Measurements from ENCODE around the gene TRUB2. TPM values are rescaled to one million over a fixed set of nuclear protein-coding genes. Genes with fewer than 3 reads are reported as not detected.

TRUB2 gene
- total and polyA plus RNA-seq, 4 experiments from 2014 or later = 19.6 to 27.4 (median 21.3) TPM

DNA sequence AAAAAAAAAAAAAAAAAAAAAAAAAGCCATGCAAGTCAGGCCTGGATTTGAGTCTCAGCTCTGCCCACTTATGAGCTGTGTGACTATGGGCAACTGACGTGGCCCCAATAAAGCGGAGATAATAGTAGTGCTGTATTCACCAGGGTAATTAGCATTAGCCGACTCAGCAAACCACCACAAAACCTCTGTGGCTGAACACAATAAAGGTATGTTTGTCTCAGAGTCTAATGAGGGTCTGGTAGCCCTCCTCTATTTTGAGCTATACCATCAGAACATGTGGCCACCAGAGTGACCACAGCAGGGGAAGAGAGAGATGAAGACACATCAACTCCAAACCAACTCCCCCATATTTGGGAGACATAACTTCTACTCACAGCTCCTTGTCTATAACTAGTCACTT lies 30.2 kb downstream of the TRUB2 start:
- intact Hi-C loops (cut with micrococcal nuclease) = no loop called here
- no peak overlapping the region for H3K4me3 Mint-ChIP-seq
- no peaks in the 10 kb centered on the region for H3K9me3 Mint-ChIP-seq
- Histone ChIP-seq H3K27me3 (ENCODE audit: insufficient read depth, low read length) (no peaks in the 10 kb centered on the region), H3K4me3 (ENCODE audit: low read length in 2 of 2) (no peak overlapping the region), H3K27ac (ENCODE audit: low read depth, low read length) (no peak overlapping the region), H3K4me1 (ENCODE audit: insufficient read depth, low read length) (no peaks in the 10 kb centered on the region), H3K9me3 (ENCODE audit: control insufficient read depth in 1 of 2, low read length in 2 of 2) (no peaks in the 10 kb centered on the region), H3K36me3 (ENCODE audit: insufficient read depth, low read length) (peaks cover 5% of the 10 kb centered on the region)
- no peak overlapping the region for H3K27ac Mint-ChIP-seq
- no peak for DNase-seq
- CTCF ChIA-PET (ENCODE audit: partially characterized antibody) = interaction anchor here (0.6 to 1.9 kb wide), 4 partner anchors 18 to 128 kb away, joined by 3 to 9 read pairs (median 3); no protein-coding TSS in a partner anchor
- H3K36me3 Mint-ChIP-seq = peaks cover 5 to 14% of the 10 kb centered on the region in 2 donors
- H3K4me1 Mint-ChIP-seq = peaks cover 2 to 5% (median 4%) of the 10 kb centered on the region in 4 donors
- no peaks in the 10 kb centered on the region for H3K27me3 Mint-ChIP-seq
- POLR2A ChIA-PET (ENCODE audit: partially characterized antibody) = no interaction called here

DNA sequence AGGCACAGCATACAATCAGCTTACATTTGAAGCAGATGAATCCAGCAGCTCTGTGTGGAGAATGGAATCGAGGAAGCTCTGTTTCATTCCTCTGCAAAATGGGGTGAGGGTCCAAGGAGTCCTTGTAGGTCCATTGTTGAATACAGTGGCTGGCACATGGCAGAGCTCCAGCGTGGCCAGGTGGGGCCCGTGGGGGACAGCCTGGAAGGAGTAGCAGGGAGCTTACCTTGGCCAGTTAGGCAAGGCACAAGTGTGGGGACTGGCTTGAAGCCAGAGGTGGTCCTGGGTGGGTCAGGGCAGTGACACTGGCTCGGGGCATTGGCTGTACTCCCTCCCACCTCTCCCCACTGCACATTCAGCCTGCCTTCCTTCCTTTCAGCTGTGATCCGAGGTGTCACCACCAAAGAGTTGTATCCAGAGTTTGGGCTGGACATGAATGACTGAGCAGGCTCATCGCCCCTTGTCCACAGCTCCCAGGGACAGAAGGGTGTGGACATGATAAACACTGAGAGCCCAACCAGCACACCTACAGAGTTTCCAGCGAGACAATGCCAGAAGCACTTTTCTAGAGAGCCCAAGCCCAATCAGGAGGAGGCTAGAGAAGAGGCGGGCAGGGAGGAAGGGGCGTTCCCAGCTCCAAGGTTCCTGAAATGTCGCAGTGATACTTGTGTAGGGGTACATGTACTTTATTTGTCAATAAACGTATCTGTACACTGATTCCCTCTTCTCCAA lies 33.8 kb downstream of the TRUB2 start:
- DNase-seq = no peak
- Mint-ChIP-seq H3K27ac (no peak overlapping the region), H3K36me3 (peaks cover 12 to 18% of the 10 kb centered on the region in 2 donors), H3K4me1 (no peaks in the 10 kb centered on the region), H3K27me3 (no peaks in the 10 kb centered on the region), H3K9me3 (no peaks in the 10 kb centered on the region), H3K4me3 (no peak overlapping the region)
- ChIA-PET POLR2A (ENCODE audit: partially characterized antibody) (no interaction called here), CTCF (ENCODE audit: partially characterized antibody) (interaction anchor here (0.9 kb wide), 1 partner anchor 74 kb away, joined by 3 read pairs; no protein-coding TSS in a partner anchor)
- intact Hi-C loops (cut with micrococcal nuclease) = no loop called here
- Histone ChIP-seq H3K9me3 (ENCODE audit: control insufficient read depth in 1 of 2, low read length in 2 of 2) (no peaks in the 10 kb centered on the region), H3K27ac (ENCODE audit: low read depth, low read length) (no peak overlapping the region), H3K4me1 (ENCODE audit: insufficient read depth, low read length) (no peaks in the 10 kb centered on the region), H3K27me3 (ENCODE audit: insufficient read depth, low read length) (no peaks in the 10 kb centered on the region), H3K4me3 (ENCODE audit: low read length in 2 of 2) (no peak overlapping the region), H3K36me3 (ENCODE audit: insufficient read depth, low read length) (peaks cover 14% of the 10 kb centered on the region)

DNA sequence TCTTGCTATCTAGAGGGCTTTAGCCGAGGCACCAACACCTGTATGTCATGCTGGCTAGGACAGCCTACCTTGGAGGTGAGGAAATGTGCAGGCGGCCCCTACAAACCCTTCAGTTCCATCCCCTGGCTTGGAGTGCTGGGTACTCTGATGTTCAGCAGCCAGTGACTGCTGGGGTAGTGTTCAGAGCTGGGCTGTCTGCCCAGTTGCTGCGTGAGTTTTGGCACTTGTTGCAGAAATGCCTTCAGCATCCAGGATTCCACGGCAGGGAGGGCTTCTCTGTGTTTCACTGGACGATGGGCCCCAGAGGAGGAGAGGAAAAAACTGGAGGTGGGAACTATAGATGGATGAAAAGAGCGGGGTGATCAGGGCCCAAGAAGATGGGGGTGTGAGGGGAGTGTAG lies 35.8 kb downstream of the TRUB2 start:
- H3K9me3 Mint-ChIP-seq = no peaks in the 10 kb centered on the region
- H3K27ac ChIP-seq (ENCODE audit: low read depth, low read length) = no peak overlapping the region
- peak overlapping the region in 1 of 7 donors; percentile 41 for H3K27ac Mint-ChIP-seq
- no peaks in the 10 kb centered on the region for H3K9me3 ChIP-seq (ENCODE audit: control insufficient read depth in 1 of 2, low read length in 2 of 2)
- no peak for DNase-seq
- ChIA-PET CTCF (ENCODE audit: partially characterized antibody) (interaction anchor here (1.1 kb wide), 1 partner anchor 10 kb away, joined by 5 read pairs; no protein-coding TSS in a partner anchor), POLR2A (ENCODE audit: partially characterized antibody) (no interaction called here)
- H3K4me3 ChIP-seq (ENCODE audit: low read length in 2 of 2) = no peak overlapping the region
- H3K4me1 ChIP-seq (ENCODE audit: insufficient read depth, low read length) = no peaks in the 10 kb centered on the region
- no peak overlapping the region for H3K4me3 Mint-ChIP-seq
- intact Hi-C loops (cut with micrococcal nuclease) = no loop called here
- H3K36me3 ChIP-seq (ENCODE audit: insufficient read depth, low read length) = peaks cover 14% of the 10 kb centered on the region
- no peaks in the 10 kb centered on the region for H3K27me3 Mint-ChIP-seq
- peaks cover 0 to 2% (median 0%) of the 10 kb centered on the region in 4 donors for H3K4me1 Mint-ChIP-seq
- no peaks in the 10 kb centered on the region for H3K27me3 ChIP-seq (ENCODE audit: insufficient read depth, low read length)
- H3K36me3 Mint-ChIP-seq = peaks cover 12 to 18% of the 10 kb centered on the region in 2 donors

DNA sequence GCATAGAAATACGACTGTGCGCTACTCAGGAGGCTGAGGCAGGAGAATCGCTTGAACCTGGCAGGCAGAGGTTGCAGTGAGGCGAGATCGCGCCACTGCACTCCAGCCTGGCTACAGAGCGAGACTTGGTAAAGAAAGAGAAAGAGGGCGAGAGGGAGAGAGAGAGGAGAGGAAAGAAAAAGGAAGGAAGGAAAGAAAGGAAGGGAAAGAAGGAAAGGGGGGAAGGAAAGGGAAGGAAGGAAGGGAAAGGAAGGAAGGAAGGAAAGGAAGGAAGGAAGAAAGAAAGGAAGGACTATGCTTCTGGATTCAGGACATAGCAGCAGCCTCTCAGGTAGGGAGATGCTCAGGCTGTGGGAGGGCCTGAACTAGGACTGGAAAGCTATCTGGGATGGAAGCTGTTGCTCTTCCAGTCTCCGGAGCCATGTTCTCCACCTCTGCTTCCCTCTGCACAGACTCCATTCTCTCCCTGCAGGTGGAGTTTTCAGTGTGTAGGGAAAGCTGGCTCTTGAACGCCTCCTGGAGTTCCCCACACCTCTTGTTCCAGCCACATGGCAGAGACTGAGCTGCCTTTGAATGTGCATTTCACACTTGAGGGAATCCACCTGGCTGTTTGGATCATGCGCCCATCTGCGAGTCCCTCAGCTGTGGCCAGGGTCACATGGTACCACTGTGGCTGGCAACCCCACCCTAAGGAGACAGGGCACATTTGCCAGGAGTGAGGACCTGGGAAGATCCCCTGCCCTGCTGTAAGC lies 37.0 kb downstream of the TRUB2 start:
- Histone ChIP-seq H3K27ac (ENCODE audit: low read depth, low read length) (no peak overlapping the region), H3K36me3 (ENCODE audit: insufficient read depth, low read length) (peaks cover 14% of the 10 kb centered on the region), H3K4me1 (ENCODE audit: insufficient read depth, low read length) (no peaks in the 10 kb centered on the region), H3K9me3 (ENCODE audit: control insufficient read depth in 1 of 2, low read length in 2 of 2) (no peaks in the 10 kb centered on the region), H3K27me3 (ENCODE audit: insufficient read depth, low read length) (no peaks in the 10 kb centered on the region), H3K4me3 (ENCODE audit: low read length in 2 of 2) (no peak overlapping the region)
- Mint-ChIP-seq H3K4me1 (peaks cover 0 to 4% (median 0%) of the 10 kb centered on the region in 4 donors), H3K27ac (no peak overlapping the region), H3K36me3 (peaks cover 12 to 18% of the 10 kb centered on the region in 2 donors), H3K4me3 (no peak overlapping the region), H3K27me3 (no peaks in the 10 kb centered on the region), H3K9me3 (no peaks in the 10 kb centered on the region)
- DNase-seq = no peak
- CTCF ChIA-PET (ENCODE audit: partially characterized antibody) = interaction anchor here (1.4 kb wide), 1 partner anchor 10 kb away, joined by 5 read pairs; no protein-coding TSS in a partner anchor
- POLR2A ChIA-PET (ENCODE audit: partially characterized antibody) = no interaction called here
- intact Hi-C loops (cut with micrococcal nuclease) = no loop called here

DNA sequence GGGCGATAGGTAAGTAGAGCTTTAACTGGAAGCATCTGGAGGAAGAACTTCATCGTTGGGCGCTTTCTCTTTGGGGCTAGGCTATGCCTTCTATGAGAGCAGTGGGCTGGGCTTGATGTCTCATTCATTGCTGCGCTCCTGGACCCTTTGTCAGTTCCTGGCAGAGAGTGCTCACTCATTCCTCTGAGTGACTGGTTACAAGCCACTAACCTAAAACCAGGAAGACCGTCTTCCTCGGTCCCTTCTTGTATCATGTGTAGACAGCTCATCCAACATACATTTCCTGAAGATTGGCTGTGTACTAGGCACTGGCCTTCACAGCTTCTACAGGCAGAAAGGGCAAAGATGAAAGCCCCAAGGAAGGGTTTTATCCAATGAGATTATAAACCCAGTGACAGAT lies 39.7 kb downstream of the TRUB2 start:
- CTCF ChIA-PET (ENCODE audit: partially characterized antibody) = interaction anchor here (1.8 kb wide), 1 partner anchor 13 kb away, joined by 6 read pairs; no protein-coding TSS in a partner anchor
- Histone ChIP-seq H3K27me3 (ENCODE audit: insufficient read depth, low read length) (no peaks in the 10 kb centered on the region), H3K27ac (ENCODE audit: low read depth, low read length) (no peak overlapping the region), H3K9me3 (ENCODE audit: control insufficient read depth in 1 of 2, low read length in 2 of 2) (no peaks in the 10 kb centered on the region), H3K4me3 (ENCODE audit: low read length in 2 of 2) (no peak overlapping the region), H3K4me1 (ENCODE audit: insufficient read depth, low read length) (peaks cover 2% of the 10 kb centered on the region), H3K36me3 (ENCODE audit: insufficient read depth, low read length) (peaks cover 9% of the 10 kb centered on the region)
- no peaks in the 10 kb centered on the region for H3K27me3 Mint-ChIP-seq
- no peak for DNase-seq
- POLR2A ChIA-PET (ENCODE audit: partially characterized antibody) = no interaction called here
- H3K36me3 Mint-ChIP-seq = peaks cover 7 to 11% of the 10 kb centered on the region in 2 donors
- no peak overlapping the region for H3K4me3 Mint-ChIP-seq
- no peak overlapping the region for H3K27ac Mint-ChIP-seq
- H3K9me3 Mint-ChIP-seq = no peaks in the 10 kb centered on the region
- H3K4me1 Mint-ChIP-seq = peaks cover 2 to 8% (median 8%) of the 10 kb centered on the region in 4 donors
- intact Hi-C loops (cut with micrococcal nuclease) = no loop called here

DNA sequence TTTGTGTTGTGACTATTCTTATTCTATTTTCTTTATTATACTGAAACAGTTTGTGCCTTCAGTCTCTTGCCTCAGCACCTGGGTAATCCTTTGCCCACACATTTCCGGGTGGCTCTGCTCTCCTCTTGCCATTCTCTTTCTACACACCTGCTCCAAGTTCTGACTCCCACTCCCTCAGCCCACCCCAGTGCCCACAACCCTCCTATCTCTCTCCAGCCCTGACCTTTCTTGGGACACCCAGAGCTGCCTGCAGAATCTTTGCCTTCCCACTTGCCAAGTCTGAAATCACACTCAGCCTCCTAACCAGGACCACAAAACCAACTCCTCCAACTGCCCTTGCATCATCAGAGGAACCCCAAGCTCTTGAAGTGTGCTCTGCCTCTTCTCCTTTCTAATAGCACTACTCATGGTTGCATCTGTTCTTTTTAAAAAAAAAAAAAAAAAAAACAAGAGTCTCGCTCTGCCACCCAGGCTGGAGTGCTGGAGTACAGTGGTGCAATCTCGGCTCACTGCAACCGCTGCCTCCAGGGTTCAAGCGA lies 42.1 kb downstream of the TRUB2 start:
- Histone ChIP-seq H3K27me3 (ENCODE audit: insufficient read depth, low read length) (no peaks in the 10 kb centered on the region), H3K4me3 (ENCODE audit: low read length in 2 of 2) (no peak overlapping the region), H3K4me1 (ENCODE audit: insufficient read depth, low read length) (peaks cover 16% of the 10 kb centered on the region), H3K9me3 (ENCODE audit: control insufficient read depth in 1 of 2, low read length in 2 of 2) (no peaks in the 10 kb centered on the region), H3K36me3 (ENCODE audit: insufficient read depth, low read length) (no peaks in the 10 kb centered on the region), H3K27ac (ENCODE audit: low read depth, low read length) (no peak overlapping the region)
- Mint-ChIP-seq H3K4me1 (peaks cover 14 to 28% (median 21%) of the 10 kb centered on the region in 4 donors), H3K27ac (peak overlapping the region in 1 of 7 donors; percentile 53), H3K27me3 (no peaks in the 10 kb centered on the region), H3K4me3 (no peak overlapping the region), H3K36me3 (peaks cover 3 to 20% of the 10 kb centered on the region in 2 donors), H3K9me3 (peaks cover 0 to 2% (median 0%) of the 10 kb centered on the region in 8 donors)
- no peak for DNase-seq
- POLR2A ChIA-PET (ENCODE audit: partially characterized antibody) = no interaction called here
- CTCF ChIA-PET (ENCODE audit: partially characterized antibody) = no interaction called here
- intact Hi-C loops (cut with micrococcal nuclease) = no loop called here

Measured in CD4-positive, alpha-beta memory T cell (primary cell).